ENCODE results near the gene NPDC1. TPM values are rescaled to one million over a fixed set of nuclear protein-coding genes. Genes with fewer than 3 reads are reported as not detected.

Gene NPDC1
- total RNA-seq, 1 experiment from 2014 or later: 44.1 TPM

GRCh38 chr9:137070906-137071275 is 24.9 kb upstream of the NPDC1 start:
- Mint-ChIP-seq H3K27ac (ENCODE audit: unreplicated experiment) (peak overlapping the region; percentile 85), H3K27me3 (ENCODE audit: insufficient read depth, unreplicated experiment) (no peaks in the 10 kb centered on the region), H3K36me3 (ENCODE audit: insufficient read depth, unreplicated experiment) (peaks cover 18% of the 10 kb centered on the region), H3K9me3 (ENCODE audit: unreplicated experiment) (no peaks in the 10 kb centered on the region), H3K4me1 (ENCODE audit: low read depth, unreplicated experiment) (peaks cover 18% of the 10 kb centered on the region), H3K4me3 (ENCODE audit: unreplicated experiment) (peak overlapping the region; percentile 68)
- POLR2A ChIA-PET: interaction anchor here (0.6 to 1.9 kb wide), 8 partner anchors 16 to 263 kb away, joined by 3 to 24 read pairs (median 5); partner anchors contain the start of genes ENTPD2, MAN1B1, RABL6 and TUBB4B
- Histone ChIP-seq H3K27me3 (replicated peaks; ENCODE audit: control insufficient read depth, insufficient read depth, low read length) (no peaks in the 10 kb centered on the region), H3K9me3 (no peaks in the 10 kb centered on the region), H3K4me3 (ENCODE audit: low read depth, low read length) (peak overlapping the region; percentile 80), H3K4me1 (peaks cover 33% of the 10 kb centered on the region), H3K36me3 (ENCODE audit: control insufficient read depth, insufficient read depth, low read length) (0 out of 2 replicates have a peak, but pooled peaks cover 2% of the 10 kb centered on the region)
- CTCF ChIA-PET: interaction anchor here (0.6 to 5.2 kb wide), 19 partner anchors 11 to 708 kb away, joined by 3 to 42 read pairs (median 6); partner anchors contain the start of genes ABCA2, AJM1, ANAPC2 and MAN1B1
- TSS peak; percentile 49 for BruUV-seq (replicated peaks)
- TF ChIP-seq CTCF (IDR thresholded peaks at IDR 0.05; ENCODE audit: insufficient read depth in 1 of 2, low read depth in 1 of 2, low read length in 1 of 2, severe bottlenecking in 1 of 2, unreplicated experiment in 1 of 2): peak; percentile 21 to 38
- intact Hi-C loops (cut with micrococcal nuclease; ENCODE audit: unreplicated experiment): loop anchor here (1.0 kb wide), 2 partner anchors 15 to 25 kb away; partner anchors contain the start of genes MAN1B1 and NPDC1
- DNase-seq: no peak

- TF ChIP-seq CTCF (IDR thresholded peaks at IDR 0.05; ENCODE audit: insufficient read depth in 1 of 2, low read depth in 1 of 2, low read length in 1 of 2, severe bottlenecking in 1 of 2, unreplicated experiment in 1 of 2): no peak
- BruUV-seq (replicated peaks): no TSS peak
- intact Hi-C loops (cut with micrococcal nuclease; ENCODE audit: unreplicated experiment): loop anchor here (1.0 kb wide), 2 partner anchors 16 to 24 kb away; partner anchors contain the start of genes MAN1B1 and NPDC1
- POLR2A ChIA-PET: interaction anchor here (0.5 to 1.9 kb wide), 11 partner anchors 16 to 312 kb away, joined by 3 to 24 read pairs (median 4); partner anchors contain the start of genes ANAPC2, ENTPD2, LCN8 and MAN1B1
- no peaks in the 10 kb centered on the region for H3K9me3 ChIP-seq
- H3K4me1 ChIP-seq: peaks cover 33% of the 10 kb centered on the region
- peak; percentile 95 for DNase-seq
- H3K27ac Mint-ChIP-seq (ENCODE audit: unreplicated experiment): peak within 1 kb of the TSS; percentile 85
- CTCF ChIA-PET: interaction anchor here (0.6 to 5.2 kb wide), 23 partner anchors 10 to 708 kb away, joined by 3 to 42 read pairs (median 6); partner anchors contain the start of genes ABCA2, AJM1, ANAPC2 and CYSRT1
- peak within 1 kb of the TSS; percentile 68 for H3K4me3 Mint-ChIP-seq (ENCODE audit: unreplicated experiment)
- H3K27me3 ChIP-seq (replicated peaks; ENCODE audit: control insufficient read depth, insufficient read depth, low read length): no peaks in the 10 kb centered on the region
- 0 out of 2 replicates have a peak, but pooled peaks cover 2% of the 10 kb centered on the region for H3K36me3 ChIP-seq (ENCODE audit: control insufficient read depth, insufficient read depth, low read length)
- peaks cover 18% of the 10 kb centered on the region for H3K36me3 Mint-ChIP-seq (ENCODE audit: insufficient read depth, unreplicated experiment)
- H3K4me3 ChIP-seq (ENCODE audit: low read depth, low read length): peak within 1 kb of the TSS; percentile 80
- peaks cover 18% of the 10 kb centered on the region for H3K4me1 Mint-ChIP-seq (ENCODE audit: low read depth, unreplicated experiment)
- no peaks in the 10 kb centered on the region for H3K27me3 Mint-ChIP-seq (ENCODE audit: insufficient read depth, unreplicated experiment)
- no peaks in the 10 kb centered on the region for H3K9me3 Mint-ChIP-seq (ENCODE audit: unreplicated experiment)
Measured at GRCh38 chr9:137070201-137070905, 24.4 kb upstream of the NPDC1 start, which contains the start of gene SAPCD2. Gene SAPCD2, minus strand, starts transcription at chr9:137070557. Its CDS starts 97 bp downstream, at chr9:137070460.

- intact Hi-C loops (cut with micrococcal nuclease; ENCODE audit: unreplicated experiment): loop anchor here (1.0 kb wide), 2 partner anchors 17 to 23 kb away; partner anchors contain the start of genes MAN1B1 and NPDC1
Measured at GRCh38 chr9:137069508-137070091, 23.6 kb upstream of the NPDC1 start.

More at GRCh38 chr9:137069508-137070091, 23.6 kb upstream of the NPDC1 start:
- no peaks in the 10 kb centered on the region for H3K9me3 Mint-ChIP-seq (ENCODE audit: unreplicated experiment)
- peaks cover 18% of the 10 kb centered on the region for H3K36me3 Mint-ChIP-seq (ENCODE audit: insufficient read depth, unreplicated experiment)
- BruUV-seq (replicated peaks): no TSS peak
- no peak overlapping the region for H3K27ac Mint-ChIP-seq (ENCODE audit: unreplicated experiment)
- H3K9me3 ChIP-seq: no peaks in the 10 kb centered on the region
- 0 out of 2 replicates have a peak, but pooled peaks cover 2% of the 10 kb centered on the region for H3K36me3 ChIP-seq (ENCODE audit: control insufficient read depth, insufficient read depth, low read length)
- H3K4me1 Mint-ChIP-seq (ENCODE audit: low read depth, unreplicated experiment): peaks cover 18% of the 10 kb centered on the region
- CTCF ChIA-PET: interaction anchor here (0.6 to 5.2 kb wide), 15 partner anchors 9 to 372 kb away, joined by 3 to 42 read pairs (median 7); partner anchors contain the start of genes ABCA2, ANAPC2, CYSRT1 and ENTPD2
- H3K4me3 Mint-ChIP-seq (ENCODE audit: unreplicated experiment): peak overlapping the region; percentile 68
- H3K27me3 ChIP-seq (replicated peaks; ENCODE audit: control insufficient read depth, insufficient read depth, low read length): no peaks in the 10 kb centered on the region
- peak overlapping the region; percentile 80 for H3K4me3 ChIP-seq (ENCODE audit: low read depth, low read length)
- peaks cover 33% of the 10 kb centered on the region for H3K4me1 ChIP-seq
- POLR2A ChIA-PET: interaction anchor here (0.5 to 1.9 kb wide), 7 partner anchors 16 to 311 kb away, joined by 3 to 24 read pairs (median 4); partner anchors contain the start of genes ANAPC2, ENTPD2, LCN8 and MAN1B1
- no peak for TF ChIP-seq CTCF (IDR thresholded peaks at IDR 0.05; ENCODE audit: insufficient read depth in 1 of 2, low read depth in 1 of 2, low read length in 1 of 2, severe bottlenecking in 1 of 2, unreplicated experiment in 1 of 2)
- no peaks in the 10 kb centered on the region for H3K27me3 Mint-ChIP-seq (ENCODE audit: insufficient read depth, unreplicated experiment)
- DNase-seq: peak in 1 of 2 experiments; percentile 49

Data from Caco-2 (cell line).